Activated naive CD4-positive, alpha-beta T cell treated with anti-CD3 and anti-CD28 coated beads, Interleukin-2, amount 50 U/mL, for 72 hours (primary cell): ENCODE results near the gene RBM7. TPM values are rescaled to one million over a fixed set of nuclear protein-coding genes. Genes with fewer than 3 reads are reported as not detected.

ENCODE experiments used
- ATAC-seq, 2 donors: fragments of 150-1000 bp; cut with Tn5 transposase; 2 replicates each; pipeline ENCODE4 v1.10.0; 2021; ENCODE audit warnings: mild to moderate bottlenecking in 2 of 2, moderate library complexity in 2 of 2
- DNase-seq, 2 donors: peaks; one replicate each; pipeline ENCODE4 v3.0.0; 2021 to 2022; ENCODE audit warnings: low spot score in 2 of 2
- H3K27ac Mint-ChIP-seq, 2 donors: one replicate each; pipeline ENCODE4 v1.8.0; 2022; ENCODE audit warnings: mild to moderate bottlenecking in 2 of 2, mixed read lengths in 2 of 2
- H3K36me3 Mint-ChIP-seq, 2 donors: one replicate each; pipeline ENCODE4 v1.8.0; 2022; ENCODE audit warnings: mixed read lengths in 2 of 2
- H3K9me3 Mint-ChIP-seq, 2 donors: one replicate each; pipeline ENCODE4 v1.8.0; 2022; ENCODE audit warnings: mixed read lengths in 2 of 2
- total RNA-seq, 2 donors: library from RNA; stranded (reverse); gene quantifications; one replicate each; pipeline ENCODE4 v1.2.3, GENCODE V29; 2022

RBM7 gene
- 10 to 100 TPM; 49.2 to 67.1 TPM for total RNA-seq

DNA sequence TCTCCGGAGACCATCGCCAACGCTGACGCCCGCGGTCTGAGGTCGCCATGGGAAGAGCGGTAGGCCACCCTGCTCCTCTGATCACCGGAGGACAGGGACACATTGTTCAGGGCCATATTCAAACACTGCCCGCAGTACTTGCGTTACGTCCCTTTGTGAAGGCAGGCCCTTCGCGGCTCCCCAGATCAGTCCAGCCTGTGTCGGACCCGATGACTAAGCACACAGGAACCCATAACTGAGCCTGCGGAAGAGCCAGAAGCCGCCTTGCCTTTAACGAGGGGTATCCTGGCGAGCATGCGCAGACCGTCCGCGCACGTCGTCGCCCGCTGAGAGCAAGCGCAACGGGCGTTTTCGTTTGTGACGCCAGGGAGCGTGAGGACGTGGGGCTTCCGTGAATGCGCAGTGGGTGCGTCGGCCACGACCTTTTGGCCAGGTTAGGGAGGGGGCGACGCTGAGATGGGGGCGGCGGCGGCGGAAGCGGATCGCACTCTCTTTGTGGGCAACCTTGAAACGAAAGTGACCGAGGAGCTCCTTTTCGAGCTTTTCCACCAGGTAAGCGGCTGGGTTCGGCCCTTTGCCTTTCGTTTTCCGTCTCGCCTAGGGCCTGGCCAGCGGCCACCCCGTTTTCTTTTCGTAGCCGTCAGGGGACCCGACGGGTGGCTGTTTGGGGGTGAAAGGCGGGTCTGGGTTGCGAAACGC lies at the start of gene RBM7, which contains the start of gene C11orf71:
TSS of gene RBM7 (plus strand) at position 451 of the 699 bp plus-strand sequence. CDS start at position 457, 6 bp downstream.
TSS of gene C11orf71 (minus strand) at position 296 of the 699 bp plus-strand sequence. CDS start at position 116, 180 bp downstream.
- DNase-seq: peak; percentile 92 to 98
- H3K9me3 Mint-ChIP-seq: no peaks in the 10 kb centered on the region
- peaks cover 34 to 64% of the 10 kb centered on the region in 2 donors for H3K36me3 Mint-ChIP-seq
- H3K27ac Mint-ChIP-seq: peak within 1 kb of the TSS; percentile 99
- ATAC-seq: peak; percentile 93 to 96

DNA sequence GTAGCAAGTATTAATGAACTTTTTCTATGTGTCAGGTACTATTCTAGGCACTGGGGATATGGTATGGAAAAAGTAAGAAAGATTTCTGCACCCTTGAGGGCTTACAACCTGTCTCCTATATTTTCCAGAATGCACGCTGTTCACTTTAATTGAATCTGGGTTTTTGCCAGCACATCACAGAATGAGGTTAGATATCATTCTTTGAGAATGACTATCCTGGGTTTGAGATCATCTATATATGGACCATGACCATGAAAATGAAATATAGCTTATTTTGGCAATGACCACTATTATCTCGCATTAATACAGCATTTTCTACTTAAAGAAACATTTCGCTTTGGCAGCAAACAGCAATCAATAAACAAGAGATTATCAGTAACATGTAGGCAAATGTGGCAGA lies 47.0 kb upstream of the RBM7 start:
- no peak for ATAC-seq
- H3K9me3 Mint-ChIP-seq: no peaks in the 10 kb centered on the region
- no peak overlapping the region for H3K27ac Mint-ChIP-seq
- H3K36me3 Mint-ChIP-seq: no peaks in the 10 kb centered on the region
- DNase-seq: no peak

- ATAC-seq: no peak
- no peaks in the 10 kb centered on the region for H3K36me3 Mint-ChIP-seq
- H3K9me3 Mint-ChIP-seq: no peaks in the 10 kb centered on the region
- no peak overlapping the region for H3K27ac Mint-ChIP-seq
- DNase-seq: no peak
These were observed 46.4 kb upstream of the RBM7 start for GRCh38 chr11:114354076-114354475.

DNA sequence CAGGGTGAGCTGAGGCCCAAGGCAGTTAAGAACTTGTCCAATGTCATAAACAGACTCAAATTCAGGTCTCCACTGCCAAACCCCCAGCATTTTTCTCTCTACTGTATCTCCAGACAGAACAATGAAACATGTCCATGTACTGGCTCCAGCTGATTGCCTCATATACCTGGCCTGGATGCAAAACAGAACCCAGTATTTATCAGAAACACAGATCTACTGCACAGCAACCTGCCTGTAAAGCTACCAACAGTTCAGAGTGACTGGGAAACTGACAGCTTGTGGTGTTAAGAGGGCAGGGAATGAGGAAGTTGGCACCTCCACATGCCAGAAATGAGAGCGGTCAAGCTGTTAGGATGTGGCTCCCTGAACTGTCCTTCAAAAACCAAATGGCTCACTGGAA lies 41.8 kb upstream of the RBM7 start:
- ATAC-seq: no peak
- no peak for DNase-seq

DNA sequence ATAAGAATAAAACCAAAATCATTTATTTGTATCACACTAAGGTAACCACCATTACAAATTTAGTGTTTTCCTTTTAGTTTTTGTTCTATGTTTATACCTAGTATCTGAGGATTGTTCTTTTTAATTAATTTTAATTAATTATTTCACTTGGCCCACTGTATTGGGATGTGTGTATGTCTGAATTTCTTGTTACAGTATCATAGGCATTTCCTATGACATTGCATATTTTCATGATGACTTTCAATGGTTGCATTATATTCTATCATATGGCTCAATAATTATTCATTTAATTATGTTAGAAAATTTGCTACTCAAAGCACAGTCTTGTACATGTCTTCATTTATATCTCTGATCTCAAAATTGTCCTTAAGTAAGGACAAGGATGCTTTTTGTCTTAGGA lies 41.1 kb upstream of the RBM7 start:
- ATAC-seq (no peak), DNase-seq (no peak)
- H3K36me3 Mint-ChIP-seq: no peaks in the 10 kb centered on the region

More for the DNA sequence above, 41.8 kb upstream of the RBM7 start:
- no peaks in the 10 kb centered on the region for H3K9me3 Mint-ChIP-seq
- H3K36me3 Mint-ChIP-seq: no peaks in the 10 kb centered on the region
- no peak overlapping the region for H3K27ac Mint-ChIP-seq

GRCh38 chr11:114362326-114362725 lies 38.1 kb upstream of the RBM7 start:
- ATAC-seq: no peak
- H3K27ac Mint-ChIP-seq: no peak overlapping the region
- DNase-seq: no peak
- H3K9me3 Mint-ChIP-seq: no peaks in the 10 kb centered on the region
- no peaks in the 10 kb centered on the region for H3K36me3 Mint-ChIP-seq

More for the DNA sequence above, 41.1 kb upstream of the RBM7 start:
- no peaks in the 10 kb centered on the region for H3K9me3 Mint-ChIP-seq
- H3K27ac Mint-ChIP-seq: no peak overlapping the region

- no peak for DNase-seq
- H3K36me3 Mint-ChIP-seq: no peaks in the 10 kb centered on the region
- no peak overlapping the region for H3K27ac Mint-ChIP-seq
- ATAC-seq: no peak
- no peaks in the 10 kb centered on the region for H3K9me3 Mint-ChIP-seq
These were observed 37.5 kb upstream of the RBM7 start for GRCh38 chr11:114362958-114363357.

DNA sequence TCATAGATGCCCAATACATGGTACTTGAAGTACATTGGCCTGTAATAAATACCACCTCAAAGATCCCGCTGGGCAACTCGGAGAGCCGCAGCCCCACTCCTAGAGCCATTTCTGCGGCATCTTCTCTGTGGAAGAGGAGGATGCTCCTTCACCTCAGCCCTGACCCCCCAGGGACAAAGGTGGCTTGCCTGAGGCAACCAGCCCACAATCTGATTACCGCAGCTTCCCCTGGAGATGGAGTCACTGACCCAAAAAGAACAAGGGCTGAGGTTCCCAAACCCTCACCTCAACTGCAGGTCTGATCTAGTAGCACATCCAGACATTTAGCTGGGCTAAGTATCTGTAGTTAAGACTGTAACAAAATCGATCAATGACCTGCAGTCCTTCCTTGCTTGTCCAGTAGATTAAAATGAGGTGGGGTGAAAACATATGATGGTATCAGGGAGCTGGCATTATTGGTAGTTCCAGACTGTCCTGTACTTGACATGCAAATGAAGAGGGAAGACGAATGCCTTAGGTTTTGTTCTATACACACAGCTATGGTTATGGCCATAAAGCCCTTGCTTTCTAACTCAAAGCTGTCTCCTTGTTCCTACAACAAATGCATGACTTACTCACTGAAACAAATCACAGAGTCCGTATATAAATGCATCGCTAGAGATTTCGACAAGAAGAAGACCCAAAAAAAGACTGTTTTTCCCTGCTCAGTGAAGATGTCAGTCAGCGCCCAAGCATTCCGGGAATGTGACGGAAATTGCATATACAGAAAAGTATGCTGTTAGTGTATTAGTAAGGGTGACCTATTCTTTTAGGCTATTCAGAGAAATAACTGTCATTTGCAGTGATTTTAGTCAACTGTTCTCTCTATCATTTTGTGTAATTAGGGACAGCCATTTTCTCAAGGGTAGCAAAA lies 33.9 kb upstream of the RBM7 start:
- Mint-ChIP-seq H3K9me3 (no peaks in the 10 kb centered on the region), H3K27ac (no peak overlapping the region), H3K36me3 (no peaks in the 10 kb centered on the region)
- no peak for DNase-seq
- no peak for ATAC-seq

- no peak overlapping the region for H3K27ac Mint-ChIP-seq
- DNase-seq: no peak
- no peak for ATAC-seq
- H3K36me3 Mint-ChIP-seq: no peaks in the 10 kb centered on the region
- no peaks in the 10 kb centered on the region for H3K9me3 Mint-ChIP-seq
These were observed 33.1 kb upstream of the RBM7 start for GRCh38 chr11:114367244-114367957.

GRCh38 chr11:114368918-114369680 lies 31.4 kb upstream of the RBM7 start:
- Mint-ChIP-seq H3K27ac (no peak overlapping the region), H3K36me3 (no peaks in the 10 kb centered on the region), H3K9me3 (no peaks in the 10 kb centered on the region)
- ATAC-seq: no peak
- DNase-seq: no peak

GRCh38 chr11:114375052-114375451 lies 25.4 kb upstream of the RBM7 start:
- Mint-ChIP-seq H3K27ac (no peak overlapping the region), H3K36me3 (no peaks in the 10 kb centered on the region), H3K9me3 (no peaks in the 10 kb centered on the region)
- DNase-seq (no peak), ATAC-seq (no peak)

DNA sequence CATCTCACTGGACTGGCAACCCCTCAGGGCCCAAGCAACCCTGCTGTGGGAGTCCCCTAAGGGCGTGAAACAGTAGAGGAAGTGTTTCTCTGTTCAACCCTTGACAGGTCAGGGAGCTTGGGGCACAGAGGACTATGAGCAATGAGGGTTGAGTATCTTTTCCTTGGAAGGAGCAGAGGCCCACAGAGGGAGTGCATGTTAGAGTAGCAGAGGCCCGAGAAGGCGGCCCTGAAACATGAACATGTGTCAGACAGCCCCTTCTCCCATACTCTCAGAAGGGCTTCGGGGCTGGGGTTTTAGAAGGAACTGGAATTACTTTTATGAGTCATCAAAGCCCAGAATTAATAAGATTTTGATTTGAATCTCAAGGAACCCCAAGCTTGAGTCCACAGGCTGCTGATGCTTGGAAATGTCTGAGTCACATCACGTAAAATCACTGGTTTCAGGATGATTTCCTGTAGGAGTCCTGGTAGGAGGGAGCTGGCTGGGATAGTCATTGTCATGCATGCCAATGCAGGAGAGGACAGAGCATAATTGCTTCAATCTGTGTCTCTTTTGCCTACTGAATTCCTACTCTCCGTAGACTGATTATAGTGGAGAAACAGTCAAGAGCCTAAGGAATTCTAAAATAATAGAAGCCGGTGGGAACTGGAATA lies 22.7 kb upstream of the RBM7 start:
- ATAC-seq (peak in 1 of 2 donors; percentile 51), DNase-seq (no peak)
- H3K36me3 Mint-ChIP-seq: no peaks in the 10 kb centered on the region
- no peak overlapping the region for H3K27ac Mint-ChIP-seq
- H3K9me3 Mint-ChIP-seq: peaks cover 0 to under 1% of the 10 kb centered on the region in 2 donors

DNA sequence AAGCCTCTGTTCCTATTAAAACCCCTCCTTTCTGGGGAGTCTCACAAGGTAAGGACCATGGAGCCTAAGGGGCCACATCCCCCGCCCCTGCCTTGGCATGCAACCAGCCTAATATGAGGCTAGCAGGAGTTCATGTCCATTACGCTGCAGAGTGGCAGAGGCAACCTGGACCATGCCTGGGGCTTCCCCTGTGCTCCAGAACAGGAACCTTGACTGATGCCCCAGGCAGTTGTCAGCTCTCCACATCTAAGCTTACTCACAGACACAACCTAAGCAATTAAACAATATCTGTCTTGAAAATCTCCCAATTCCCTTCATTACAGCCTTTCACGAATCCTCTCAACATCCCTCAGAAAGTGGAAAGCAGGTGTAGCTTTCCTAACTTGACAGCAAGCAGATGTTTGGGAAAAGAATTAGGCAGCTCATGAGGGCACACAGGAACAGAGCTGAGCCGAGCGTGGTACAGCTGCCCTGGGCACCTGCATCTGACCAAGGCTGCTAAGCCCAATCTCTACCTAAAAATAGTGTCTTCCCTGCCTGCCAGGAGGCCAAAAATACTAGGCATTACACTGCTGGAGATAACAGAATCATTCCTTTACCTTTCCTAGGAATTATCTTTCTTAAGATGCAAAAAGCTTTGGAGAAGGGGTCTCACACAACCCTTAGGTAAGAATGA lies 20.9 kb upstream of the RBM7 start:
- Mint-ChIP-seq H3K36me3 (peaks cover 8 to 9% of the 10 kb centered on the region in 2 donors), H3K27ac (no peak overlapping the region), H3K9me3 (peaks cover 0 to 9% of the 10 kb centered on the region in 2 donors)
- ATAC-seq (no peak), DNase-seq (no peak)

DNA sequence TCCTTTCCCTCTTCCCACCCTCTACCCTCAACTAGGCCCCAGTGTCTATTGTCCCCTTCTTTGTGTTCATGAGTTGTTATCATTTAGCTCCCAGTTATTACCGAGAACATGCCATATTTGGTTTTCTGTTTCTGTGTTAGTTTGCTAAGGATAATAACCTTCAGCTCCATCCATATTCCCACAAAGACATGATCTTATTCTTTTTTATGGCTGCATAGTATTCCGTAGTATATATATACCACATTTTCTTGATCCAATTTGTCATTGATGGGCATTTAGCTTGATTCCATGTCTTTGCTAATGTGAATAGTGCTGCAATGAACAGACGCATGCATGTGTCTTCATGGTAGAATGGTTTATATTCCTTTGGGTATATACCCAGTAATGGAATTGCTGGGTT lies 18.0 kb upstream of the RBM7 start:
- Mint-ChIP-seq H3K9me3 (peaks cover 0 to 9% of the 10 kb centered on the region in 2 donors), H3K36me3 (peaks cover 8 to 13% of the 10 kb centered on the region in 2 donors), H3K27ac (no peak overlapping the region)
- DNase-seq (no peak), ATAC-seq (no peak)

- Mint-ChIP-seq H3K27ac (no peak overlapping the region), H3K9me3 (peaks cover 0 to 9% of the 10 kb centered on the region in 2 donors), H3K36me3 (peaks cover 8 to 13% of the 10 kb centered on the region in 2 donors)
- ATAC-seq (peak; percentile 63 to 91), DNase-seq (no peak)
These were observed 16.0 kb upstream of the RBM7 start for GRCh38 chr11:114384487-114384886.
